Colonic mucosa (tissue), 4 donors: ENCODE measurements around the gene WSB1. TPM values are rescaled to one million over a fixed set of nuclear protein-coding genes. Genes with fewer than 3 reads are reported as not detected.

Experiments
- DNase-seq: peaks from one replicate; pipeline ENCODE4 v3.0.0-alpha.2; 2020
- H3K27ac ChIP-seq: fragments of 200-600 bp; one replicate; pipeline ENCODE4 v1.8.0; 2021
- H3K27me3 ChIP-seq: fragments of 200-600 bp; one replicate; pipeline ENCODE4 v1.8.0; 2021
- H3K36me3 ChIP-seq: fragments of 200-600 bp; one replicate; pipeline ENCODE4 v1.8.0; 2021
- H3K4me1 ChIP-seq: fragments of 200-600 bp; one replicate; pipeline ENCODE4 v1.8.0; 2021; ENCODE audit warnings: mild to moderate bottlenecking
- H3K4me3 ChIP-seq: fragments of 200-600 bp; one replicate; pipeline ENCODE4 v1.8.0; 2021
- H3K9ac ChIP-seq, 2 donors: one replicate each; pipeline ENCODE4 v1.7.0; 2013; ENCODE audit warnings: control low read depth in 2 of 2, low read depth in 2 of 2, low read length in 2 of 2
- H3K9me3 ChIP-seq: fragments of 200-600 bp; one replicate; pipeline ENCODE4 v1.8.0; 2021
- CTCF ChIP-seq: fragments of 200-600 bp; IDR thresholded peaks from one replicate; pipeline ENCODE4 v1.8.0; 2022; ENCODE audit warnings: antibody characterized with exemption, mild to moderate bottlenecking
- intact Hi-C: fragments of 100-400 bp; cut with DNase I; formaldehyde crosslinking; loops from one replicate; pipeline ENCODE4 v1.14.1; 2022
- total RNA-seq, 2 donors: library from RNA; stranded (reverse); fragmentation: NEBNext Ultra II Directional in 1 of 2; extraction: Animal tissue kit (Norgen Biotek cat#: 25700) in 1 of 2; gene quantifications; one replicate each; pipeline ENCODE4 v1.2.1, GENCODE V29; 2021
- donor health status: healthy.
- donor health status: DM: no; HTN: no; CAD: no.
- donor health status: DM: no; HTN: no; CAD: no.

The WSB1 gene
- 100 to 1,000 TPM in 1 of 2 donors, 10 to 100 TPM in 1; 94.2 to 150 TPM for total RNA-seq

GRCh38 chr17:27293898-27294688 lies at the start of gene WSB1:
TSS of gene WSB1 (plus strand) at chr17:27294114. CDS start at chr17:27294396, 282 bp downstream.
- Histone ChIP-seq H3K4me3 (peak within 1 kb of the TSS; percentile 78), H3K27ac (peak within 1 kb of the TSS; percentile 99), H3K27me3 (no peaks in the 10 kb centered on the region), H3K4me1 (peaks cover 9% of the 10 kb centered on the region), H3K9me3 (no peaks in the 10 kb centered on the region), H3K9ac (peak within 1 kb of the TSS; percentile 98 to 100), H3K36me3 (no peaks in the 10 kb centered on the region)
- DNase-seq, result peak; percentile 94
- intact Hi-C loops, result loop anchor here (5.0 kb wide), 1 partner anchor 47 kb away; no protein-coding TSS in a partner anchor
- TF ChIP-seq CTCF, result no peak

DNA sequence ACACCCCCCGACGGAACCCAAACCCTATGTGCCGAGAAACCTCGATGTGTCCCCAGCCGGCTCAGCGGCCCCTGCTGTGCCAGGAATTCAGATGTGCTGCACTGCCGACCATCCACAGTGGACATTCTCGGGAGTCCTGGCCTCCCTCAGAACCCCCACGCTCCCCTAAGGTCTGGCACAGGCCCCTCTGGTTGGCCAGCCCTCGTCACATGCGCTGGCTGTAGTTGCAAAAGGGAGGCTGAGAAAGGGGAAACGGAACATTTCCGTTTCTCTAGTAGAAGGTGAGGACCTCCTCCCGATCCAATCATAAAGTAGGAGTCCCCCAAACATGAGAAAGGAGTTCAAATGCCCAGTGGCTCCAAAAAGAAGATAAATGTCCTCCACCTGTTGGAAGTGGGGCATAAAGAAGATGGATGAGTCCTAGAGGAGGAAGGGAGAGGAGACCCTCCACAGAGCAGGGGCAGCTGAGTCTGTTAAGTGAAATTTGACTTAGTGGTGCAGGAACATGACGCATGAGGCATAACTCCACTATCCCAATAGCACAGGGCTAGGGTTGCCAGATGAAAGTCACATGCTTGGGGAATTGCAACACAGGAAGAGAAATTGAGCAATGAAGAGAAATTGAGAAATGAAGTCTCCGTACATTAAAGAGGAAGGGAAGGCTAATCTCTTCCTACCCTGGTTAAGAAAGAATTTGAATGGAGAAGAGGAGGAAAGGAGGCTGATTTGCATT lies 49.3 kb upstream of the WSB1 start:
- peak; percentile 46 for DNase-seq
- Histone ChIP-seq H3K27ac (peak overlapping the region; percentile 57), H3K36me3 (no peaks in the 10 kb centered on the region), H3K9ac (peak overlapping the region in 1 of 2 donors; percentile 32), H3K4me1 (peaks cover 11% of the 10 kb centered on the region), H3K4me3 (no peak overlapping the region), H3K9me3 (no peaks in the 10 kb centered on the region), H3K27me3 (no peaks in the 10 kb centered on the region)
- intact Hi-C loops, result loop anchor here (2.0 to 5.0 kb wide), 2 partner anchors 48 to 88 kb away; partner anchors contain the start of gene WSB1
- no peak for TF ChIP-seq CTCF

DNA sequence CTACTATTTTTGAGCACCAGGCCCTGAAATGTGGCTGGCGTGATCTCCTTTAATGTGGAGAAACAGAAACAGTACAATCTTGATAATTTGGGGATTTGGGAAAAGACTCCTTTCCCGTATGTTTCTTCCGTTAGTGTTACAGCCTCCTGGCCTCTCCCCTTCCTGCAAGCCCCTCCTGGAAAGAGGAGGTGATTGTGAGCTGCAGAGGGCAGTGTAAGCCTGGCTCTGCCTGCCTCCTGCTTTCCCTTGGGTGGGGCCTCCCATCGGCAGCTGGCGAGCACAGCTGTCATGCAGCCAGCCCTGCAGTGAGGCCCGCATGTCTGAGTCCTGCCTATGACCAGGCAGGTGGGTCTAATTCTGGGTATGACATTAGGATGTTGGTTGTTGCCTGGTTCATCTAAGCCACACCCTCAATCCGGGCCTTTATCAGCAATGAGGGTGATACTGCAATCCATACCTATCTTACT lies 48.7 kb upstream of the WSB1 start:
- no peak overlapping the region for H3K4me3 ChIP-seq
- H3K27me3 ChIP-seq, result no peaks in the 10 kb centered on the region
- TF ChIP-seq CTCF, result peak; percentile 60
- no peaks in the 10 kb centered on the region for H3K36me3 ChIP-seq
- no peaks in the 10 kb centered on the region for H3K9me3 ChIP-seq
- peaks cover 11% of the 10 kb centered on the region for H3K4me1 ChIP-seq
- DNase-seq, result peak; percentile 88
- intact Hi-C loops, result loop anchor here (2.0 to 5.0 kb wide), 2 partner anchors 47 to 88 kb away; partner anchors contain the start of gene WSB1
- peak overlapping the region; percentile 57 for H3K27ac ChIP-seq
- H3K9ac ChIP-seq, result peak overlapping the region in 1 of 2 donors; percentile 32

GRCh38 chr17:27246537-27246936 lies 47.4 kb upstream of the WSB1 start:
- Histone ChIP-seq H3K4me1 (peaks cover 11% of the 10 kb centered on the region), H3K27ac (no peak overlapping the region), H3K27me3 (no peaks in the 10 kb centered on the region), H3K36me3 (no peaks in the 10 kb centered on the region), H3K4me3 (no peak overlapping the region), H3K9ac (no peak overlapping the region), H3K9me3 (no peaks in the 10 kb centered on the region)
- TF ChIP-seq CTCF, result no peak
- no peak for DNase-seq
- intact Hi-C loops, result loop anchor here (5.0 kb wide), 1 partner anchor 46 kb away; the partner anchor contains the start of gene WSB1
